HL-60 (cell line): ENCODE results near the gene CCDC197.

Experiments
- CTCF ChIP-seq: IDR thresholded peaks from one replicate; pipeline ENCODE4 v1.5.1; 2011; ENCODE audit warnings: low read length, control low read depth, inconsistent platforms; ENCODE audit not compliant: insufficient read depth
- GABPA ChIP-seq: IDR thresholded peaks from 2 replicates; pipeline ENCODE4 v1.6.1; 2012; ENCODE audit warnings: low read depth
- POLR2AphosphoS5 ChIP-seq: IDR thresholded peaks from 2 replicates; pipeline ENCODE4 v1.6.1; 2012; ENCODE audit warnings: low read depth
- REST ChIP-seq: IDR thresholded peaks from 2 replicates; pipeline ENCODE4 v1.6.1; 2012; ENCODE audit warnings: low read depth; ENCODE audit not compliant: insufficient replicate concordance

DNA sequence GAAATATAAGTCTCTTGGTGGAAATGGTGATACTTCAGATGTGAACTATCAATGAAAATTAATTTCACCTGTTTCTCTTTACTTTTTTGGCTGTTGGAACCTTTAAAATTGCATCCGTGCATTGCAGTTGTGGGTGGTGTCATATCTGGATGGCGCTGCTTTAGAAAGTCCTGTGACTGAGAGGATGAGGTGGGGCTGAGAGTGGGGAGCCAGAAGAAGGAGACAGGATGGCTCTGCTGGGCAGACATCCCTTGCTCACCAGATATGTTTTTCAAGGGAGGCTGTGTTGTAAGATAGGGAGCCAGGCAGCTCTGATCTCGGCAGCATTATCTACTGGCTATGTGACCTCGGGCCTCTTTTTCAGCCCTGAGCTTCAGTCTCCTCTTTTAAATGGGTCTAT is 33.4 kb upstream of the CCDC197 start:
- TF ChIP-seq POLR2AphosphoS5: no peak
- no peak for TF ChIP-seq CTCF
- no peak for TF ChIP-seq GABPA
- TF ChIP-seq REST: no peak
